Measurements from ENCODE around the gene SEC62.

Gene SEC62

DNA sequence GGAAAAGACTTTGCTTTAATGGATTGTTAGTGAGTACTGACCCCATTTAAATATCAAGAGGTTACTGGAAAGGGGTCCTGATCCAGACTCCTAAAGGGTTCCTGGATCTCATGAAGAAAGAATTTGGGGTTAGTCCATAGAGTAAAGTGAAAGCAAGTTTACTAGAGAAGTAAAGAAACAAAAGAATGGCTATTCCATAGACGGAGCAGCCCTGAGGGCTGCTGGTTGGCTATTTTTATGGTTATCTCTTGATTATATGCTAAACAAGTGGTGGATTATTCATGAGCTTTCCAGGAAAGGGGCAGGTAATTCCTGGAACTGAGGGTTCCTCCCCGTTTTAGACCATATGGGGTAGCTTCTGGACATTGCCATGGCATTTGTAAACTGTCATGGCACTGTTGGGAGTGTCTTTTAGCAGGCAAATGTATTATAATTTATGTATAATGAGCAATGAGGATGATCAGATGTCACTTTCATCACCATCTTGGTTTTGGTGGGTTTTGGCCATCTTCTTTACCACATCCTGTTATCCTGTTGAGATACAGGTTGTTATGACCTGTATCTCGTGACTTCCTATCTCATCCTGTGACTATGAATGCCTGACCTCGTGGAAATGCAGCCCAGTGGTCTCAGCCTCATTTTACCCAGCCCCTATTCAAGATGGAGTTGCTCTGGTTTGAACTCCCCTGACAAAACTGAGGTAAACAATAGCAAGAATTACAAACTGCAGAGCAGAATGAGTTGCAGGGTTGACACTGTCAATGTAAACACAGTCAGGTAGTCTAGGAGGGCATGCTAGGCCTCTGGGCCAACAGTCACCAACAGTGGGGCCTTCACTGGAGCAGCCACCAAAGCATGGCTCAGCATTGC is 60.9 kb downstream of the SEC62 start:
- TF ChIP-seq, protein P1, sequence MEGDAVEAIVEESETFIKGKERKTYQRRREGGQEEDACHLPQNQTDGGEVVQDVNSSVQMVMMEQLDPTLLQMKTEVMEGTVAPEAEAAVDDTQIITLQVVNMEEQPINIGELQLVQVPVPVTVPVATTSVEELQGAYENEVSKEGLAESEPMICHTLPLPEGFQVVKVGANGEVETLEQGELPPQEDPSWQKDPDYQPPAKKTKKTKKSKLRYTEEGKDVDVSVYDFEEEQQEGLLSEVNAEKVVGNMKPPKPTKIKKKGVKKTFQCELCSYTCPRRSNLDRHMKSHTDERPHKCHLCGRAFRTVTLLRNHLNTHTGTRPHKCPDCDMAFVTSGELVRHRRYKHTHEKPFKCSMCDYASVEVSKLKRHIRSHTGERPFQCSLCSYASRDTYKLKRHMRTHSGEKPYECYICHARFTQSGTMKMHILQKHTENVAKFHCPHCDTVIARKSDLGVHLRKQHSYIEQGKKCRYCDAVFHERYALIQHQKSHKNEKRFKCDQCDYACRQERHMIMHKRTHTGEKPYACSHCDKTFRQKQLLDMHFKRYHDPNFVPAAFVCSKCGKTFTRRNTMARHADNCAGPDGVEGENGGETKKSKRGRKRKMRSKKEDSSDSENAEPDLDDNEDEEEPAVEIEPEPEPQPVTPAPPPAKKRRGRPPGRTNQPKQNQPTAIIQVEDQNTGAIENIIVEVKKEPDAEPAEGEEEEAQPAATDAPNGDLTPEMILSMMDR (IDR thresholded peaks at IDR 0.05; ENCODE audit: extremely low read depth, missing control alignments) = no peak
- no peak for DNase-seq (ENCODE audit: low spot score)

DNA sequence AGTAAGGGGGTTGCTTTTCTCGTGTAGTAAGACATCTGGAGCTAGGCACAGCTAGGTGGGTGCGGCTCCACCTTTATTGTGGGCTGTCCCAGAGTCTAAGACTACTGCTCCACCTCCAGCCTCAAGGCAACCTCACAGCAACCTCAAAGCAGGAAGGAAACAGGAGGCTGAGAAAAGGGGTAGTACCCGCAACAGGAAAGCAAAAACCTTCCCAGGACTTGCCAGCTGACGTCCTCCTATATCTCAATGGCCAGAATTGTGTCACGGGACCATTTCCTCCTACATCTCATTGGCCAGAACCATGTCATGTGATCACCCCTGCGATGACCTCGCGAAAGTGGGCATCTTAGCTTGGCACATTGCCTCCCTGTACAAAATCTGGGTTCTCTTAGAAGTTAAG is 66.9 kb downstream of the SEC62 start:
- TF ChIP-seq, protein P1 (IDR thresholded peaks at IDR 0.05; ENCODE audit: extremely low read depth, missing control alignments) = no peak
- no peak for DNase-seq (ENCODE audit: low spot score)

DNA sequence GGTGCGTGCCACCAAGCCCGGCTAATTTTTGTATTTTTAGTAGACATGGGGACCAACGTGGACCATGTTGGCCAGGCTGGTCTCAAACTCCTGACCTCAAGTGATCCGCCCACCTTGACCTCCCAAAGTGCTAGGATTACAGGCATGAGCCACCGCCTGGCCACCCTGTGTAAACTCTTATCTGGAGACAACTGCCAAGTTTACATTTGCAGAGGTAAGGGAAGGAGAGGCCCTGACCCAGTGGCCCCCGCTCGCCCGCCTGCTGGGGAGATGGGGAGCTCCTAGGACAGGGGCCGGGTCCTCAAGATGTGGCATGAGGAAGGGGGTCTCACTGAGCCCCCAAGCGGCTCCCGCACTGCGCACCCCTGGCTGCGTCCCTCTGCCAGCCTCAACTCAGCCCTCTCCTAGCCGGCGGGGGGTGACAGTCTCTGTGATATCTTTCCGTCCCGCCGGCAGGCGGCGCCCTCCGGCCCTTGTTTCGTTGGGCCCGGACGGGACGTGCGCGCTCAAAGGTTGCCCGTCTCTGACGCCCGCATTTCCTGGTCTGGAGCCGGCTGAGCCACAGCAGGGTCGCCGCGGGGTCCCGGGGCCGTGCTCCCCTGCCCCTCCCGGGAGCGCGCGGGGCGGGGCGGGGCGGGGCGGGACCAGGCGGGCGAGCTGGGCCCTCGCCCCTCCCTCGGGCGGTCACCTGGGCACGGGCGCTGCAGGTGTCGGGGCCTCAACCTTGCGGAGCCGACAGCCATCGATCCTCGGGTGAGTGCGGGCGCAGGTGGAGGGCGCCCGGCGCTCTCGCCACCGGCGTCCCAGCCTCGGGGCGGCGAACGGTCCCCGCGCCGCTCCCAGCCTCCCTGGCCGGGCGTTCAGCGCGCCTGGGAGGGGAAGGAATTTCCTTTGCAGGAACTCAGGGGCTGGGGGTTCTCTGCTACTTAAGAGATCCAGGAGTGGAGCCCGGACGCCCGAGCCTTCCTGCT is 71.1 kb downstream of the SEC62 start, which contains the start of gene GPR160:
Gene GPR160 (plus strand): TSS at position 533 of the 971 bp plus-strand sequence. CDS start 45,978 bp downstream, outside the sequence.
- TF ChIP-seq, protein P1 (IDR thresholded peaks at IDR 0.05; ENCODE audit: extremely low read depth, missing control alignments) = peak; percentile 73
- DNase-seq (ENCODE audit: low spot score) = peak; percentile 85

DNA sequence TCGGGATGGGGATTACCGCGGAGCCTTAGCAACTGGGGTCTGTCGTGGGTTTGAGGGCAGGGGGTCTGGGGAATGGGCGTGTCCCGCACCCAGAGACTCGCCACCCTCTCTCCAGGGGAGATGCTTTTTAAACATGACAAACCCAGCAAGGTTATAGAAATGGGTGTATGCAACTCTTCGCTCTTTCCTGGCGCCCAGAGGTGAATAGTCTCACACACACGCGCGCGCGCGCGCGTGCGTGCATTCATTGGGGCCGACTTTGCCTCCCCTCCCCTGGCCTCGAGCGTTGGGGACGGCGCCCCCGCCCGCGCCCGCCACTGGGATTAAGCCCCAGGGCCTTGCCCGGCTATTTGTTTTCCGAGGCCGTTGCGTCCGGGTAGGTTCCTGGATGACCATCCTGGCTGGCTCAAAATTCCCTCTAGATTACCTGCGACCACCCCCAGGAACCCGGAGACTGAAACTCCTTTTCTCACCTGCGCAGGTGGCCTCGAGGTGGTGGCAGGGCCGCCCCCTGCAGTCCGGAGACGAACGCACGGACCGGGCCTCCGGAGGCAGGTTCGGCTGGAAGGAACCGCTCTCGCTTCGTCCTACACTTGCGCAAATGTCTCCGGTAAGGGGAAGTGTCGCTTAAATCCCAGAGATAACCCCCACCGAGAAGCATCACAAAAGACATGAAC is 72.0 kb downstream of the SEC62 start:
- peak; percentile 45 for DNase-seq (ENCODE audit: low spot score)
- TF ChIP-seq, protein P1 (IDR thresholded peaks at IDR 0.05; ENCODE audit: extremely low read depth, missing control alignments) = peak; percentile 20

DNA sequence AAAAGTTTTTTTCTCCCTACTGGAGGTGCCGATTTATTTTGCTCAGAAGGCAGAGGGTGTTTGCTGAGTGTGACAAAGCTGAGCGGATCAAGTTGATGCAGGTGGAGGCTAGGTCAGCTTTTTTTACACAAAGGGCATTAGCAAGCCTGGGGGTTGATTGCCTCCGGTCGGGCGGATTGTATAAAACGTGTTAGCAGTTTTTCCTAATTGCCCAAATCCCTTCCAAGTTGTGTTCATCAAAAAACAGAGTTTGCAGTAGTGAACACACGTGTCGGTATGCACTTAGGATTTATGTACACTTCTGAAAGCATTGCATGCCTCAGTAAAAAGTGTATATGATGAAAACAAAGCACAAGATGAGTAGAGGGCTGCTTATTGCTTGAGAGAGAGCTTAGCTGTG is 73.8 kb downstream of the SEC62 start:
- TF ChIP-seq, protein P1 (IDR thresholded peaks at IDR 0.05; ENCODE audit: extremely low read depth, missing control alignments) = no peak
- no peak for DNase-seq (ENCODE audit: low spot score)

DNA sequence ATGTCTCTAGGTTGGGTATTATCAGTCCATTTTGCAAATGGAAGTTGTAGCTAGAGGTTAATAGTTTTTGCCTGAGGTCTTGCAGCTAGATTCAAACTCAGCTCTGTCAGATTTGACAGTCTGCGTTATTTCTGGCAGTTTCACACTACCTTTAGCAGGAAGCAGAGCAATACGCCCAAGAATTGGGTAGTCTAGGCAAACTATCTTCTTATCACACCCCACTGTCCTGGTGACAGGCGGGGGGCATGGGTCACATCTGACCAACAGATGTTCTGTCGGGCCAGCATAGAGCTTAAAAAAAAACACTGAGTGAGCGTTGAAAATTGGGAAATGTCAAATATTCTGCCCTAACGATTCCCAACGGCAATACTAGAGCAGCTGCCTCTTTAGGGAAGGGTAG is 76.9 kb downstream of the SEC62 start:
- DNase-seq (ENCODE audit: low spot score) = no peak
- TF ChIP-seq, protein P1 (IDR thresholded peaks at IDR 0.05; ENCODE audit: extremely low read depth, missing control alignments) = no peak

Measured in GM20000 (cell line).